ENCODE data around the gene SLC2A9. TPM values are rescaled to one million over a fixed set of nuclear protein-coding genes. Genes with fewer than 3 reads are reported as not detected.

SLC2A9 gene
- total RNA-seq, 1 donor from 2014 or later = not detected

GRCh38 chr4:9944431-9945425 lies 76.6 kb downstream of the SLC2A9 start:
- H3K27me3 Mint-ChIP-seq (ENCODE audit: unreplicated experiment) = peaks cover 2% of the 10 kb centered on the region
- H3K27ac Mint-ChIP-seq (ENCODE audit: unreplicated experiment) = no peak overlapping the region
- no peak for DNase-seq
- TF ChIP-seq CTCF (IDR thresholded peaks at IDR 0.05; ENCODE audit: partially characterized antibody, unreplicated experiment) = no peak
- H3K4me1 Mint-ChIP-seq (ENCODE audit: low read depth, unreplicated experiment) = no peaks in the 10 kb centered on the region
- no peaks in the 10 kb centered on the region for H3K36me3 Mint-ChIP-seq (ENCODE audit: unreplicated experiment)
- H3K9me3 Mint-ChIP-seq (ENCODE audit: unreplicated experiment) = no peaks in the 10 kb centered on the region
- no peak overlapping the region for H3K4me3 Mint-ChIP-seq (ENCODE audit: unreplicated experiment)

- H3K4me1 Mint-ChIP-seq (ENCODE audit: low read depth, unreplicated experiment) = no peaks in the 10 kb centered on the region
- H3K9me3 Mint-ChIP-seq (ENCODE audit: unreplicated experiment) = no peaks in the 10 kb centered on the region
- no peak overlapping the region for H3K27ac Mint-ChIP-seq (ENCODE audit: unreplicated experiment)
- H3K4me3 Mint-ChIP-seq (ENCODE audit: unreplicated experiment) = no peak overlapping the region
- TF ChIP-seq CTCF (IDR thresholded peaks at IDR 0.05; ENCODE audit: partially characterized antibody, unreplicated experiment) = no peak
- no peaks in the 10 kb centered on the region for H3K36me3 Mint-ChIP-seq (ENCODE audit: unreplicated experiment)
- H3K27me3 Mint-ChIP-seq (ENCODE audit: unreplicated experiment) = peaks cover 2% of the 10 kb centered on the region
- no peak for DNase-seq
Observed at GRCh38 chr4:9943761-9944160, 77.5 kb downstream of the SLC2A9 start.

GRCh38 chr4:9942921-9943600 lies 78.2 kb downstream of the SLC2A9 start:
- H3K27me3 Mint-ChIP-seq (ENCODE audit: unreplicated experiment) = peaks cover 2% of the 10 kb centered on the region
- H3K4me3 Mint-ChIP-seq (ENCODE audit: unreplicated experiment) = no peak overlapping the region
- no peaks in the 10 kb centered on the region for H3K9me3 Mint-ChIP-seq (ENCODE audit: unreplicated experiment)
- TF ChIP-seq CTCF (IDR thresholded peaks at IDR 0.05; ENCODE audit: partially characterized antibody, unreplicated experiment) = no peak
- H3K36me3 Mint-ChIP-seq (ENCODE audit: unreplicated experiment) = no peaks in the 10 kb centered on the region
- H3K27ac Mint-ChIP-seq (ENCODE audit: unreplicated experiment) = no peak overlapping the region
- DNase-seq = no peak
- no peaks in the 10 kb centered on the region for H3K4me1 Mint-ChIP-seq (ENCODE audit: low read depth, unreplicated experiment)

GRCh38 chr4:9942139-9942538 lies 79.2 kb downstream of the SLC2A9 start:
- no peak for TF ChIP-seq CTCF (IDR thresholded peaks at IDR 0.05; ENCODE audit: partially characterized antibody, unreplicated experiment)
- no peaks in the 10 kb centered on the region for H3K36me3 Mint-ChIP-seq (ENCODE audit: unreplicated experiment)
- DNase-seq = no peak

More at GRCh38 chr4:9942139-9942538, 79.2 kb downstream of the SLC2A9 start:
- H3K27me3 Mint-ChIP-seq (ENCODE audit: unreplicated experiment) = peaks cover 2% of the 10 kb centered on the region
- no peaks in the 10 kb centered on the region for H3K9me3 Mint-ChIP-seq (ENCODE audit: unreplicated experiment)
- no peak overlapping the region for H3K4me3 Mint-ChIP-seq (ENCODE audit: unreplicated experiment)
- no peaks in the 10 kb centered on the region for H3K4me1 Mint-ChIP-seq (ENCODE audit: low read depth, unreplicated experiment)
- H3K27ac Mint-ChIP-seq (ENCODE audit: unreplicated experiment) = no peak overlapping the region

Data from glutamatergic neuron (in vitro differentiated cells).